Measurements from ENCODE around the gene CARD6. TPM values are rescaled to one million over a fixed set of nuclear protein-coding genes. Genes with fewer than 3 reads are reported as not detected.

CARD6 gene
- total and polyA plus RNA-seq, 9 of the 15 experiments (the other 6 are each of a cell fraction or from before 2014, with no cell fraction given) = 3.5 to 8.3 (median 5.9) TPM

GRCh38 chr5:40831346-40832210, 9.6 kb upstream of the CARD6 start (continued):
- no peak for TF ChIP-seq TCFL5 (CRISPR knock-in tag; conservative IDR thresholded peaks at IDR 0.05)
- peak; percentile 28; the same call in 1 of the 2 replicates for TF ChIP-seq HNRNPL (IDR thresholded peaks at IDR 0.05; ENCODE audit: low read depth, low read length)
- TF ChIP-seq XRCC5 (IDR thresholded peaks at IDR 0.05; ENCODE audit: low read depth, low read length) = no peak
- peak; percentile 25; the same call in 1 of the 2 replicates for TF ChIP-seq PML (IDR thresholded peaks at IDR 0.05; ENCODE audit: low read length)
- no peak for TF ChIP-seq E2F4 (CRISPR knock-in tag; IDR thresholded peaks at IDR 0.05; ENCODE audit: low read depth)
- TF ChIP-seq CHD1 (IDR thresholded peaks at IDR 0.05; ENCODE audit: low read length) = no peak
- no peak for TF ChIP-seq ZFP1 (CRISPR knock-in tag; IDR thresholded peaks at IDR 0.05)
- TF ChIP-seq ZNF280B (CRISPR knock-in tag; IDR thresholded peaks at IDR 0.05) = 0 out of 2 replicates have a peak, but pooled peaks have one; percentile 31
- no peak for TF ChIP-seq BACH1 (tag; IDR thresholded peaks at IDR 0.05)
- TF ChIP-seq TAF7 (tag; IDR thresholded peaks at IDR 0.05) = no peak
- no peak for TF ChIP-seq BMI1 (IDR thresholded peaks at IDR 0.05; ENCODE audit: low read length)
- TF ChIP-seq ETS1 (conservative IDR thresholded peaks at IDR 0.05; ENCODE audit: control insufficient read depth, low read depth, low read length) = no peak
- TF ChIP-seq BRD4 (IDR thresholded peaks at IDR 0.05) = no peak
- TF ChIP-seq POLR2AphosphoS2 (IDR thresholded peaks at IDR 0.05; ENCODE audit: low read length) = peak; percentile 49; the same call in 1 of the 2 replicates
- 0 out of 2 replicates have a peak, but pooled peaks have one; percentile 13 for TF ChIP-seq ZNF77 (CRISPR knock-in tag; IDR thresholded peaks at IDR 0.05)
- no peak for TF ChIP-seq FOXK1 (CRISPR knock-in tag; IDR thresholded peaks at IDR 0.05; ENCODE audit: borderline replicate concordance)
- TF ChIP-seq SRSF1 (IDR thresholded peaks at IDR 0.05; ENCODE audit: low read depth, low read length) = no peak
- TF ChIP-seq ZNF24 (IDR thresholded peaks at IDR 0.05) = no peak
- no peak for TF ChIP-seq ZNF586 (CRISPR knock-in tag; conservative IDR thresholded peaks at IDR 0.05)
- no peak for TF ChIP-seq MAFF (IDR thresholded peaks at IDR 0.05; ENCODE audit: low read length)
- TF ChIP-seq BCLAF1 (IDR thresholded peaks at IDR 0.05; ENCODE audit: borderline replicate concordance in 1 of 2, control insufficient read depth in 1 of 2, low read depth in 2 of 2, low read length in 1 of 2) = no peak
- no peak for TF ChIP-seq ZNF717 (CRISPR knock-in tag; IDR thresholded peaks at IDR 0.05)
